Activated CD4-positive, CD25-positive, alpha-beta regulatory T cell treated with anti-CD3 and anti-CD28 coated beads, Interleukin-2, amount 50 U/mL, for 24 hours (primary cell): Measurements from ENCODE around the gene QRICH2.
"Not testable (repeated sequence)": the region's sequence is repeated elsewhere in the genome, so short reads cannot be mapped to it uniquely, and the experiment has no call there.

Experiments used
- ATAC-seq, 2 donors: fragments of 150-1000 bp; cut with Tn5 transposase; one replicate each; pipeline ENCODE4 v1.10.0; 2021; ENCODE audit warnings: mild to moderate bottlenecking in 1 of 2, moderate library complexity in 1 of 2

QRICH2 gene

DNA sequence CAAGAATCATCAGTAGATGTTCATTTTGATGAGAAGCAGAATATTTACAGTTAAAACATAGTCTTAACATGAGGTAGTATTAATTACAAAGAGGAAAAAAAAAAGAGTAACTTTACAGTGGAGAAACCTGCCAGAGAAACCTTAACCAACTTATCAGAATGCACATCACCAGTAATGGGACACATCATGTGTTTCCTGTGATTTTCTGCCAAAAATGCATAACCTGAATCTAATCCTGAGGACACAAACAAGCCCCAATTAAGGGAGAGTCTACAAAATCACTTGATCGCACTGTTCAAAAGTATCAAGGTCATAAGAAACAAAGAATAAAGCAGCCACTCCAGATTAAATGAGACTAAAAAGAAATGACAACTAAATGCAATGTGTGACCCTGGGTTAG, 18.2 kb upstream of the QRICH2 start:
- no peak for ATAC-seq

DNA sequence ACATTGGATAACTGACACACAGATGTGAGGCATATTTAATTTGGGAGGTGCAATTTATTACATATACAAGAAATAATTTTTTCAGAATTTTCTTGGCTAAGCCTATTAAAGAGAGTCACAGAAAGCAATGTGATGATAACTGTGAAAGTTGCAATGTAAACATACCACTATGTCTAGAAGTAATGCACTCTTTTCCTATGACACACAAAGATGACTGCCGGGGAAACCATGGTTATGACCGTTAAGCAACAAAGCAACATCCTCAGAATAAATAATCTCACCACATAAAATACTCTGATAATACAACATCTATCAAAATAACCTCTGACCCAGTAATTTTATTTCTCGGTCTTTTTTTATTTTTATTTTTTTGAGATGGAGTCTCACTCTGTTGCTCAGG, 10.5 kb upstream of the QRICH2 start:
- no peak for ATAC-seq

DNA sequence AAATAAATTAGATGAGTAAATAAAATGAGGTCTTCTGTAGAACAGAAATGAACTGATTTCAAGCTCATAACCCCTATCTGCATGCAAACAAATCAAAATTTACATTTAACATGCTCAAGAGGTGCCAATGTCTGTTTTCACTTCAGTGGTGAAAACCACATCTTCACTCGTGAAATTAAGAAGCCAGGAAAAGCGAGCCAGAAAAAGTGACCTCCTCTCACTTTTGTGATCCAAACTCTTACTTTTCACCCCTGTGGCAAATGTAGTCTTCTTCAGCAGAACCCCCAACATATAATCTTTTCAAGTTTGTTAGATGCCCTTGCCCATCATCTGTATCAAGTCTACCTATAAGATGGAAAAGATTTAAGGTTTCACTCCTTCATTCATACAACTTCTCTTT, 9.5 kb upstream of the QRICH2 start:
- no peak for ATAC-seq

DNA sequence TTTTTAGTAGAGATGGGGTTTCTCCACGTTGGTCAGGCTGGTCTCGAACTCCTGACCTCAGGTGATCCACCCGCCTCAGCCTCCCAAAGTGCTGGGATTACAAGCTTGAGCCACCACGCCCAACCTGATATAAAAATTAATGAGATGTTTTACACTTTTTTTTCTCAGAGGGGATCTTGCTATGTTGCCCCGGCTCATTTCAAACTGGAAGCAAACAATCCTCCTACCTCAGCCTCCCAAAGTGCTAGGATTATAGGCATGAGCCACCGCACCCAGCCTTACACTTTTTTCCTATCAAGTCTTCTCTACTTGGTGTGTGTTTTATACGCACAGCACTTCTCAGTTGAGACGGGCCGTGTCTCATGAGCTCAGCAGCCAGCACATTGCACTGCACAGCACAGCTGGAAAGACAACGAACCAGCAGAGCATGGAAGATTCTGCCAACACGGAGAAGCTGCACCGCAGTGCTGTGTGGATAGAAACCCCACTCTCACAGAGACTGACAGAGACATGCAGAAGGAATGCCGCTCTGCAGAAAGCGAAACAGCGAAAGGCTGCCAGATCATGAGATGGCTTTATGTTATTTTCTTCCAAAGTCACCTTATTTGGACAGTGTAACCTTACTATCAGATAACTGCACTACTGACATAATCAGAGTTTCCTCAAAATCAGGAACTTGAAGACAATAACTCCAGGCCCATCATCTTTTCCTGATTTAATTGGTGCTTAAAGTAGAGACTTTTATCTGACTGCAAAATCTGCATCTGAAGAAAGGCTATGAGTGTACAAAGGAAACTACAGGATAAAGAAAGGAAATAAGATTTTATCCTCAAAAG, 6.5 kb upstream of the QRICH2 start:
- ATAC-seq = no peak

DNA sequence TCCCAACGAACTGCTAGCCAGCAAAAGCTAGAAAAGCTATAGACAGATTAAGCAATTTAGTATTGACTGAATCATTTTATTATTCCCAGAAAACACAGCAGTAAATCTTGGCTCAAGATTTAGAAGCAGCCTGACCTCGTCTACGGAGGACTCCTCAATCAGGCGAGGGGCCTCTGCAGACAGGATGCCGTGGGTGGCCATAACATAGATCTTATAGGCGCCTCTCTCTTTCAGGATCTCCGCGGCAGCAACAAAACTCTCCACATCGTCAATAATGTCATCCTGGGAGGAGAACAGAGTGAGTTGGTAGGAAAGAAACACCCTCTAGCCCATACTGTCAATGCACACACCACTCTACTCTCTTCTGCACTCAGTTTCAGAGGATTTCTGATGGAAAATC, 4.7 kb upstream of the QRICH2 start:
- no peak for ATAC-seq

DNA sequence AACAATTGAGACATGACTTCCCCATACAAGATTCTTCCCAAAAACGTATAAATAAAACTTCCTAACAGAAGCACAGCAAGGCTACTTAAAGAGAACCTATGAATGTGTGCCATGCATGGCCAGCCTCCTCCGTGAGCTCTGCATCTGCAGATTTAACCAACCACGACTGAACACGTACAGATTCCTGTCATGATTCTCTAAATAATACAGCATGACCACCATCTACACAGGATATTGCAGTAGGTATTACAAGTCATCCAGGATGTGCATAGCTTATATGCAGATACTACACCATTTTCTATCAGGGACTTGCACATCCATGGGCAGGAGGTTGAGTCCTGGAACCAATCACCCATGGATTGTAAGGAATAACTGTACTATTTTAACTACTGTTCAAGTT, 1.4 kb upstream of the QRICH2 start:
- ATAC-seq = no peak

DNA sequence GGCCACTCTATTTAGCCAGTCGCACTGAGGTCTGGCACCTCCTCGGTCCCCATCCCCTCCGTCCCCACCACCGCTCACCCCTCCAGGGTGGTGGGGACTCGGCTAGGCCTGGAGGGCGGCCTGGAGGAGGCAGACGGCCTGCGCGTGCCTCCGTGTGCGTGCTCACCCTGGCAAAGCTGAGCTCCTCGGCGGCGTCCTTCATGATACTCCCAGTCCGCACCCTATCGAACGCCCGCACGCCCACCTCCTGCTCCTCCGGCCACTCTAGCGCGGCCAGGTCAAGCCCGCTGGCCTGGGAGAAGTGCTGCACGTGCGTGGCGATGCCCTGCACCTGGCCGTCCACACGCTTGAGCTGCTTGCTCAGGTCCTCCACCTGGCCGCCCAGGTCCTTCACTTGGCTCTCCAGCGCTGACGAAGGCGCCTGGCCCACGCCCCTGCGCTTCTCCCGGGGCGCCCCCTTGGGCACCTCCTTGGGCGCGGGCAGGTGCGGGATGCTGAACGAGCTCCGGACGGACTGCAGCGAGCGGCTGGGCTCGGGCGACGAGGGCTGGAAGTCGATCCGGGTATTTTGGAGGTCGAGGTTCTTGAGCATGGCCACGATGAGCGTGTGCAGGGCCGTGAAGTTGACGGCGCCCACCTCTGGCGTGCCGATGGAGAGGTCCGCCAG, 644 bp downstream of the QRICH2 start:
- no peak for ATAC-seq

DNA sequence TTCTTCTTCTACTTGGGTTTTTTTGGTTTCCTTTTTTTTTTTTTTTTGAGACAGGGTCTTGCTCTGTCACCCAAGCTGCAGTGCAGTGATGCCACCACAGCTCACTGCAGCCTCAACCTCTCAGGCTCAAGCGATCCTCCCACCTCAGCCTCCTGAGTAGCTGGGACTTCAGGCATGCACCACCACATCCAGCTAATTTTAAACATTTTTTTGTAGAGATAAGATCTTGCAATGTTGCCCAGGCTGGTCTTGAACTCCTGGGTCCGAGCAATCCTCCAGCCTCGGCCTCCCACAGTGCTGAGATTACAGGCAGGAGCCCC, 3.0 kb downstream of the QRICH2 start:
- ATAC-seq = not testable (repeated sequence)

DNA sequence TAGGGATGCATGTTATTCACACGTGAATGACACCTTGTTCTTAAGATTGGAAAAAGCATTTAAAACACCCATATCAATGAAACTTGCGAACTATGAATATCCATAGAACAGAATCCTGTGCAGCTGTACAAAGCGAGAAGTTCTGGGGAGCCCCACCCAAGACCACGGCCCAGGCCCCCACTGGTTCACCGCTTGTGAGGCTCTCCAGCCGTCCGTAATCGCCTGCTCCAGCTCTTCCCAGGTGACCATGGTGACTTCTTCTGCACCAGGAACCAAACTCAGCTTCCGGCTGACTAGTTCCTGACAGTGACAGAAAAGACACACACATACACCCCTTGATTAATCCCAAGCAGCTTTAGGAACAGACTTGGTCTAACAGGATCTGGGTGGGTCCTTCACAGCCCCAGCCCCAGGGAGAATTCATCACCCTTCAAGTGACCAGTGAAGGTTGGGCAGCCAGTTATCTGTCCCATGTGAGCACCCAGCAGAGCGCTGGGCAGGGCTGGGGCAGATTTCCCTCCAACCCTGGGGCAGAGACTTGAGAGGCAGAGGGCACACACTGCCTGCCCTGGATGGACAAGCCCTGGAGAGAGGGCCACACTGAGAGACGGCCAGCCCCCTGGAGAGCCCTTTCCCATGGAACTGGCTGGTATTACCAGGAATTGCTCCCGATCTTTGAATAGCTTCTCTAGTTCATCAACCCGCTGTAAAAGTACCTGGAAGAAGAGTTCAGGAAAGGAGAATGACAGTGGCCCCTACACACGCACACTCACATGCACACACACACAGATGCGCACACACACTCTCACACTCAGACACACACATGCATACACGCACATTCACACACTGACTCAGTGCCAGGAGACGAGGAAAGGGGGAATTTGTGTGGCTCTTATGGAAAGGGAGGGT, 3.6 kb downstream of the QRICH2 start:
- no peak for ATAC-seq

DNA sequence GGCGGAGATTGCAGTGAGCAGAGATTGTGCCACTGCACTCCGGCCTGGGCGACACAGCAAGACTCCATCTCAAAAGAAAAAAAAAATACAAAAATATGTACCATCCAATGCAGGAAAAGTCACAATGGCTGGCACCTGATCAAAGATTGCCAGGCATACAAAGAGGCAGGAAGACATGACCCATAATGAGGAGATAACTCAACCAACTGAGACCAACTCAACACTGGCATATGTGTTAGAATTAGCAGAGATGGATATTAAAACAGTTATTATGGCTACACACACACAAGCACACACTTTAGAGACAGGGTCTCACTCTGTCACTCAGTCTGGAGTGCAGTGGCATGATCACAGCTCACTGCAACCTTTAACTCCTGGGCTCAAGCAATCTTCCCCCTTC, 10.6 kb downstream of the QRICH2 start:
- no peak for ATAC-seq

DNA sequence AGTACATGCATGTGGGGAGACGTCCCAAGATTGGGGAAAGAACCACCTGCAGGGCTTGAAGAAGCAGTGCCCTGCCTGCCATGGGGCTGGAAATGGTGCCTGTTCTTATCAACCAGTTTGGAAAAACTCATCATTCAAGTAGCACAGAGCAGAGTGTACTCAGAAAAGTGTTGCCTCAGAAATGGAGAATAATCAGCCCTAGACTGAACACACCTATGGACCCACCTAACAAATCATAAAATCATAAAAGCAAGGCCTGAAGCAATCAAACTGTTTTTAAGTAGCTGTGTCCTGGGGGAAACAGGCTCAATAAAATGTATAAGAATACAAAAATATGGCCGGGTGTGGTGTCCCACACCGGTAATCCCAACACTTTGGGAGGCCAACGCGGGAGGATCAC, 11.2 kb downstream of the QRICH2 start:
- ATAC-seq = no peak

DNA sequence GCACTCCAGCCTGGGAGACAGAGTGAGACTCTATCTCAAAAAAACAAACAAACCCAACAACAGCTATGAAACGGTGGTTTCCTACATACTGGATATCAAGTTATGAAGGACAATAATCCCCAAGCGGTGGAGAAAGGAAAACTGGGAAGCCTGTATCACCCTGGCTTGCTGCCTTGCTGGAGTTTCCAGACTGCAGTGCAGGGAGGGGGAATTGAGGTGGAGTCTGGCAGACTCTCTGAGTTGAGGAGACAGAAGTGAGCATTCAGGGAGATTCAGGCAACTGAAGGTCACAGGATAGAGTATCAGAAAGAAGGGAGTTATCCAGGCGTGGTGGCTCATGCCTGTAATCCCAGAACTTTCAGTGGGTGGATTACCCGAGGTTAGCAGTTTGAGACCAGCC, 11.9 kb downstream of the QRICH2 start:
- ATAC-seq = no peak

DNA sequence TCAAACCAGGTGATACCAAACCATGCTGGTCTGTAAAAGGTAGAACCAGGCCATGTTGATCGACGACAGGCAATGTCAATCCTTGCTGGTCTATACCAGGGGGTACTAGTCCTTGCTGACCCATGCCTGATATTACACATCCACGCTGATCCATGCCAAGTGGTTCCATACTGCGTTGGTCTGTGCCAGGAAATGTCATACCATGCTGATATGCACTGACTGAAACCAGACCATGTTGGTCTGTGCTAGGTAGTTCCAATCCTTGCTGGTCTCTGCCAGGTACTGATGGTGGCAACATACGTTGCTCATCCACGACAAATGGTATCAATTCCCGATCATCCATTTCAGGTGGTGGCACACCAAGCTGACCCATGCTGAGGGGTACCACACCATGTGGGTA, 15.0 kb downstream of the QRICH2 start:
- no peak for ATAC-seq

DNA sequence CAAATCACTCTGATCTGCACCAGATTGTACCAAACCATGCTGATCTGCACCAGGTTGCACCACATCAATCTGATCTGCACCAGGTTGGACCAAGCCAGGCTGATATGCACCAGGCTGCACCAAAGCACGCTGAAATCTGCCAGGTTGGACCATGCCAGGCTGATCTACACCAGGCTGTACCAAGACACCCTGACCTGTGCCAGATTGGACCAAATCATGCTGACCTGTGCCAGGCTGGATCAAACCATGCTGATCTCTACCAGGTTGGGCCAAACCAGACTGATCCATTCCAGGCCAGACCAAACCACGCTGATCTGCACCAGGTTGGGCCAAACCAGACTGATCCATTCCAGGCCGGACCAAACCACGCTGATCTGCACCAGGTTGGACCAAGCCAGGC, 15.5 kb downstream of the QRICH2 start:
- no peak for ATAC-seq

DNA sequence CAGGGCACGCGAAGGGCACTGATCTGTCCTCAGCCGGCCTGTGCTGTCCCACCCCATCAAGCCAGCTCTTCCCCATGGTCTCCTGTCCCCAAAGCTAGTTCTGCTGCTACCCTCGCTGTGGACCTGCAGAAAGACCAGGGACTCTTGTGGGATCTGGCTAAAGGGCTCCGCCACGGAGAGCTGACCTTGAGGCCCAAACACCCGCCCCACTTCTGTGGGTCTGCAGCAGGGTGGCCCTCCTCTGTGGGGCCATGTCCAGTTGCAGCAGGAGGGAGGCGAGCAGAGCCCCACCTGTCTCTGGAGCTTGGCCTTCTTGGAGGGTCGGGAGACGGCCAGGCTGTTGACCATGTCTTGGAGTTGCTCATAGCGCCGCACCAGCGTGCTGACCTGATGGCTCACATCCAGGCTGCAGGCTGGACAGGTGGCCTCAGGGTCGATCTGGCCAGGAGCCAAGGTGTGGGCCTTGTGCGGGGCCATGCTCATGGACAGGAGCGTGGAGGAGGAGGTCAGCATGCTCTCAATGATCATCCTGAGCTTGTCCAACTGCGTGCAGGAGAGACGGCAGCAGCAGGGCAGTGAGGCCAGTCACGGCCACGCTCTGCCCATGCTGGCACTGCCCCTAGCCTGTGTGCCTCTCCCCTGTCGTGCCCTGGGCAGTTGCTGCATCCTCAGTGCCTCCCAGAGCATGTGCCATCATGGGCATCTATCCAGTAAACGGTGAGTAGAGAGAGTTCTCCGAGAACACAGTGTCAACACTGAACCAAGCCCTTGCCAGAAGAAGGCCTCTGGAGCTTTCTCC, 26.3 kb downstream of the QRICH2 start:
- ATAC-seq = no peak

DNA sequence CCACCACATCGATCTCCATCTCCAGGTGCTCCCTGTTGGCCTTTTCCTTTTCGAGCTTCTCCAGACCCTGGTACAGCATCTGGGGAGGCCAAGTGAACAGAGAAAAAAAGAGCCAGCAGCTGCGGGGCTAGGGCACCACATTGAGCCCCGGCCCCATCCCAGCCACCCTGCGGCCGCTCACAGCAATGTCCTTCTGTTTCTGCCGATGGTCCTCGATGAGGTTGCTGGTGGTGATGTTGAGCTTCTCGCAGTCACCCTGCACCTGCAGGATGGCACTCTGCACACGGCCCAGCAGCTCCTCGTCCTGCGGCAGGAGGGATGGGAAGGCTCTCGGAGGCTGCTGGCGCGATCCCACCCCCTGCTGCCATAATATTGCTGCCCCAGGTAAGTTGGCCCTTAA, 27.4 kb downstream of the QRICH2 start:
- no peak for ATAC-seq

DNA sequence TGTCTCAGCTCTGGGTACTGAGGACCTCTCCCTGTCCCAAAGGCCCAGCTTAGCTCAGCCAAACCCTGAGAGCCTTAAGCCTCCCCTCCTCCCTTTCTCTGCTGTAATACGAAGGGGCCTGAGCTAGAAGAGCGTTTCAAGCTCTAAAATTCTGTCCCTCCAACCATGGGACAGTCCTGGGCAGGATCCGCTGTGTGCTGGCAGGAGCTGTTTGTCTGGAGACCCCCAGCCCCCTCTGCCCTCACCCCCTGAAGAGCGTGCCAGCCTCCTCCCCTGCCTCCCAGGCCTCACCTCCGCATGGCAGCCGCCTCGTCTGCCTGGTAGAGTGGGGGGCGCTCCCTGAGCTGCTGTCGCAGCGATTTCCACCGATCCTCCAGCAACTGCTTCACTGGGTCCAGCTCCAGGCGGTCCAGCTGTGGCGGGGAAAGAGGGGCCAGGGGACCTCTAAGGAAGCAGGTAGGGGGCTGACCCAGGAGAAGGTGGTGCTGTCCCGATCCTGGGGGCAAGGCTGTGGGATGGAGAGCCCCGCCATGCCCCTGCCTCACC, 28.3 kb downstream of the QRICH2 start:
- ATAC-seq = no peak

DNA sequence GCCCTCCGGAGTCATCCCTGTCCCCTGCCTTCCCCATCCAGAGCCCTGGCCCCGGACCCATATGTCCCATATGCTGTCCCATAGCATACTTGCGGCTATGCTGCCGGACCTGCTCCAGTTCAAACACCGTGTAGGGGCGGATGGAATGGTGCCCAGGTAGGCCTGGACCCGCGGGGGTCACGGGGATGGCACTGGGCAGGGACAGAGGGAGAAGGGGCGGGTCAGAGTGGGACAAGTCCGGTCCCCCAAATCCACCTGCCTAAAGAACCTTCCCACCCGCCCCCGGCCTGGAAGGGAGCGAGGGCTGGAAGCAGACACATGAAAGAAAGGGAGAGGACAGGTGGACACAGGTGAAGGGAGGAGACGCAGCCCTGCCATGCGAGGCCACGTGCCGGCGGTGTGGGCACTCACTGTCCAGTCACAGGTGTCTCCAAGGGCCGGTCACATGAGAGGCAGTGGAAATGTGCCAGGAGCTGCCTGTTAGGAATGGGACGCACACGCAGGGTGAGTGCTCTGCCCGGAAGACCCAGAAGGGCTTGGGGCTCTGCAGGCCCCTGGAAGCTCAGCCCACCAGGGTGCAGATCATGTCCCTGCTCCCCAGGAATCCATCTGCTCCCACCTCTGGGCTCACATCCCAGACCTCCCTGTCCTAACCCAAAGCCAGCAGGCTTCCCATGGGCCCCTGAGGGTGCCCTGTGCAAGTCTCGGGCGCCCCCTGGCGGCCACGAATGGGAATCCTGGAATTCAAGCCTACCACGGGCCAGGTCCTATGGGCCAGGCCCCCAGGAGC, 28.9 kb downstream of the QRICH2 start:
- ATAC-seq = peak; percentile 87 to 92

DNA sequence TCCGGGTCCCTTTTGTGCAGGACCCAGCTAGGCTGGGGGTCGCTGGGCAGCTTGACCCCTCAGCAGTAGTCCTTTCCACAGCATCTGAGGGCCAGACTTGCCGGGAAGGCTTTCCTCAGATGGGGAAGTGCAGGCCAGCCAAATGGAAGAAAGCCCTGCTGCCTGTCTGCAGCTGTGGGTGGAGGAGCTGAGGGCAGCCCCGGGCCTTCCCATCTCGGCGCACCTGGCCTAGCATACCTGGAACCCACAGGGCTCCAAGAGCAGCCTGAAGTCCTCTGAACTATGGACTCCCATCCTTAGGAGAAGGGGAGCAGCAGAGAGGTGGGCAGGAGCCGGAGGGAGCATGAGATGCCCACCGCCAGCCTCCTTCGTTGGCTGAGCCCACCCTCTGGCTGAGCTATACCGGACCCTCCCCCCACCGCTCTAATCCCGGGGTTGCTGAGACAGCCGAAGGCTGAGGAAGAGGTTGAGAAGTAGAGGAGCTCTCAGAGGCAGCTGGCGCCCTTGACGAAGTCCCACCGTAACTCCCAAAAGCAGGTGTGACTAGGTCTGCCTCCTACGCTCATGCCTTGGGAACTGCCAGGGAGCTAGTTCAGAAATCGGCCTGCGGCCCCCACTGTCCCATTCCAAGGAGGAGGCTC, 29.7 kb downstream of the QRICH2 start:
- ATAC-seq = no peak

DNA sequence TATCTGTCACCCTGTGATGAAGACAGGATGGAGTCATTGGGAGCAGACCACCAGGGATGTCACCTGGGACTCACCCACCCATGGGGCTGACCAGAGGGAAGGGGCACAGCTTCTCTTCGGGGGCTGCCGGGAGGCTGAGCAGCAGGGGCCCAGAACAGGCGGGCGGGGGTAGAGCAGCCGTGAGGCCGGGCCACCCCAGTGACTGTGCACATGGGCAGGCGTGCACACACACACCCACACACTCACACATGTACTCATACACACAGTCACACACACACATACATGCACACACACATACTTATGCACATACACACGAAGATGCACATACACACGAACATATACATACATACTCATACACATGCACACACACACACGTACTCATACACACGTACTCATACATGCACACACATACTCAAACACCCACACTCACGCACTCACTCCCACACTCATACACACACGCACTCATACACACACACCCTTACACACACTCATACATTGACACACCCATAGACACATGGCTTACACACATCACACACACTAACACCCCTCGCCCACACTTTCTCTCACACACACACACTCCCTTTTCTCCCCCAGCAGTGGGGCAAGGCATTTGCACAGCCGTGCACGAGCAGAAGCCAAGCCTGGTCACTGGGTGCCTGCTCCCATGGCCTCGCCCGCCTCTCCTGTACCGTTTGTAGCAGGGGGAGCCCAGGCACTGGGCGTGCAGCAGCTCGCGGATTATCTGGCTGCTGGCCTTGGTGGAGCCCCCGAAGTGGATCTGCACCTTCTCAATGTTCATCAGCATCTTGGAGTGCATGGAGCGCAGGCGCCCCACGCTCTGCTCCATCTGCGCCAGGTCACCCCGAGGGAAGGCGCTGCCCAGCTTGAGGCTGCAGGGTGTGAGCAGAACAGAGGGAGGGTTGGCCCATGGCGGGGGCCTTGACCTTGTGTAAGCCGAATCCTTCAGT, 30.5 kb downstream of the QRICH2 start:
- ATAC-seq = no peak
